ENCODE results near the gene ZNF335. TPM values are rescaled to one million over a fixed set of nuclear protein-coding genes. Genes with fewer than 3 reads are reported as not detected.

The ZNF335 gene
- total and polyA plus RNA-seq, 2 of the 13 experiments (the other 11 are each of a cell fraction or from before 2014, with no cell fraction given), result 9.7 to 13.7 TPM

DNA sequence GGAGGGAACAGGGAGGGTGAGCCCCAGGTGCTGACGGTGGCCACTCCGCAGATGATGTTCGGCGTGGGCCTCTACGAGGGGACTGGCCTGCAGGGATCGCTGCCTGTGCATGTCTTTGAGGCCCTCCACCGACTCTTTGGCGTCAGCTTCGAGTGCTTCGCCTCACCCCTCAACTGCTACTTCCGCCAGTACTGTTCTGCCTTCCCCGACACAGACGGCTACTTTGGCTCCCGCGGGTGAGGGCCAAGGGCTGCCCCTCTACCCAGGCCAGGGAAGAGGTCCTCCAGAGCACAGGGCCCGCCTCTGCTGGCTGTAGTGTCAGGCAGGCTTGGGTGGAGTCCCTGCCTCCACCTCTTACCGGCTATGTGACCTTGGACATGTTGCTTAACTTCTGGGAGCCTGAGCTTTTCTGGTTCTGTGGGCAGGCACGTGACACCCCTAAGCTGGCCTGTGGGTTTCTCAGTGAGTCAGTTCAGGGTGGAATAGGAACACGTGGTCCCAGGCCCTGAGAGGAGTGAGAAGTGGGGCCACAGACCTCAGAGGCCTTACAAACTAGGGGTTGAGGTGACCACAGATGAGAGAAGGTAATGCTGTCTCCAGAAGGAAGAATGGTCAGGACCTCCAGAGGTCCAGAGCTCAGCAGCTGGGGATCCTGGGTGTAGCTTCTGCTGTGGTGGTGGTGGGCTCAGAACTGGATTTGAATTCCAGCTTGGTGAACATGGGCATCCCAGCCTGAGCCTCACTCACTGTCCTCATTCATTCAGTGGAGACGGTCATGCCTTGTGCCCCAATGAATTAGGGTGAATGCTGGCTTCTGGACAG lies 25.6 kb downstream of the ZNF335 start (continued):
- TF ChIP-seq ZFAT (CRISPR knock-in tag; conservative IDR thresholded peaks at IDR 0.05) (no peak), HNRNPH1 (optimal IDR thresholded peaks at IDR 0.05; ENCODE audit: low read depth, low read length) (no peak), SRSF9 (IDR thresholded peaks at IDR 0.05; ENCODE audit: borderline replicate concordance, insufficient read depth, low read depth, low read length, poor library complexity, severe bottlenecking) (no peak), MED1 (CRISPR knock-in tag; IDR thresholded peaks at IDR 0.05) (peak; percentile 91), ZBTB1 (CRISPR knock-in tag; IDR thresholded peaks at IDR 0.05; ENCODE audit: borderline replicate concordance) (no peak), ATM (IDR thresholded peaks at IDR 0.05; ENCODE audit: borderline replicate concordance) (no peak), SCMH1 (CRISPR knock-in tag; IDR thresholded peaks at IDR 0.05; ENCODE audit: borderline replicate concordance) (no peak), RXRA (CRISPR knock-in tag; IDR thresholded peaks at IDR 0.05) (peak; percentile 60; the same call in 1 of the 2 replicates), KLF9 (CRISPR knock-in tag; IDR thresholded peaks at IDR 0.05; ENCODE audit: low read depth) (peak; percentile 94), FOSL2 (CRISPR knock-in tag; IDR thresholded peaks at IDR 0.05) (peak; percentile 92), RAD51 (IDR thresholded peaks at IDR 0.05; ENCODE audit: borderline replicate concordance) (peak; percentile 96), ZNF251 (CRISPR knock-in tag; IDR thresholded peaks at IDR 0.05) (no peak)
- TF ChIP-seq, protein P1, sequence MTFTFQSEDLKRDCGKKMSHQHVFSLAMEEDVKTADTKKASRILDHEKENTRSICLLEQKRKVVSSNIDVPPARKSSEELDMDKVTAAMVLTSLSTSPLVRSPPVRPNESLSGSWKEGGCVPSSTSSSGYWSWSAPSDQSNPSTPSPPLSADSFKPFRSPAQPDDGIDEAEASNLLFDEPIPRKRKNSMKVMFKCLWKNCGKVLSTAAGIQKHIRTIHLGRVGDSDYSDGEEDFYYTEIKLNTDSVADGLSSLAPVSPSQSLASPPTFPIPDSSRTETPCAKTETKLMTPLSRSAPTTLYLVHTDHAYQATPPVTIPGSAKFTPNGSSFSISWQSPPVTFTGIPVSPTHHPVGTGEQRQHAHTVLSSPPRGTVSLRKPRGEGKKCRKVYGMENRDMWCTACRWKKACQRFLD (CRISPR knock-in tag; IDR thresholded peaks at IDR 0.05; ENCODE audit: borderline replicate concordance), result no peak
- TF ChIP-seq, protein P2, sequence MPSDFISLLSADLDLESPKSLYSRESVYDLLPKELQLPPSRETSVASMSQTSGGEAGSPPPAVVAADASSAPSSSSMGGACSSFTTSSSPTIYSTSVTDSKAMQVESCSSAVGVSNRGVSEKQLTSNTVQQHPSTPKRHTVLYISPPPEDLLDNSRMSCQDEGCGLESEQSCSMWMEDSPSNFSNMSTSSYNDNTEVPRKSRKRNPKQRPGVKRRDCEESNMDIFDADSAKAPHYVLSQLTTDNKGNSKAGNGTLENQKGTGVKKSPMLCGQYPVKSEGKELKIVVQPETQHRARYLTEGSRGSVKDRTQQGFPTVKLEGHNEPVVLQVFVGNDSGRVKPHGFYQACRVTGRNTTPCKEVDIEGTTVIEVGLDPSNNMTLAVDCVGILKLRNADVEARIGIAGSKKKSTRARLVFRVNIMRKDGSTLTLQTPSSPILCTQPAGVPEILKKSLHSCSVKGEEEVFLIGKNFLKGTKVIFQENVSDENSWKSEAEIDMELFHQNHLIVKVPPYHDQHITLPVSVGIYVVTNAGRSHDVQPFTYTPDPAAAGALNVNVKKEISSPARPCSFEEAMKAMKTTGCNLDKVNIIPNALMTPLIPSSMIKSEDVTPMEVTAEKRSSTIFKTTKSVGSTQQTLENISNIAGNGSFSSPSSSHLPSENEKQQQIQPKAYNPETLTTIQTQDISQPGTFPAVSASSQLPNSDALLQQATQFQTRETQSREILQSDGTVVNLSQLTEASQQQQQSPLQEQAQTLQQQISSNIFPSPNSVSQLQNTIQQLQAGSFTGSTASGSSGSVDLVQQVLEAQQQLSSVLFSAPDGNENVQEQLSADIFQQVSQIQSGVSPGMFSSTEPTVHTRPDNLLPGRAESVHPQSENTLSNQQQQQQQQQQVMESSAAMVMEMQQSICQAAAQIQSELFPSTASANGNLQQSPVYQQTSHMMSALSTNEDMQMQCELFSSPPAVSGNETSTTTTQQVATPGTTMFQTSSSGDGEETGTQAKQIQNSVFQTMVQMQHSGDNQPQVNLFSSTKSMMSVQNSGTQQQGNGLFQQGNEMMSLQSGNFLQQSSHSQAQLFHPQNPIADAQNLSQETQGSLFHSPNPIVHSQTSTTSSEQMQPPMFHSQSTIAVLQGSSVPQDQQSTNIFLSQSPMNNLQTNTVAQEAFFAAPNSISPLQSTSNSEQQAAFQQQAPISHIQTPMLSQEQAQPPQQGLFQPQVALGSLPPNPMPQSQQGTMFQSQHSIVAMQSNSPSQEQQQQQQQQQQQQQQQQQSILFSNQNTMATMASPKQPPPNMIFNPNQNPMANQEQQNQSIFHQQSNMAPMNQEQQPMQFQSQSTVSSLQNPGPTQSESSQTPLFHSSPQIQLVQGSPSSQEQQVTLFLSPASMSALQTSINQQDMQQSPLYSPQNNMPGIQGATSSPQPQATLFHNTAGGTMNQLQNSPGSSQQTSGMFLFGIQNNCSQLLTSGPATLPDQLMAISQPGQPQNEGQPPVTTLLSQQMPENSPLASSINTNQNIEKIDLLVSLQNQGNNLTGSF (CRISPR knock-in tag; IDR thresholded peaks at IDR 0.05), result 0 out of 2 replicates have a peak, but pooled peaks have one; percentile 72
- TF ChIP-seq, protein P3, sequence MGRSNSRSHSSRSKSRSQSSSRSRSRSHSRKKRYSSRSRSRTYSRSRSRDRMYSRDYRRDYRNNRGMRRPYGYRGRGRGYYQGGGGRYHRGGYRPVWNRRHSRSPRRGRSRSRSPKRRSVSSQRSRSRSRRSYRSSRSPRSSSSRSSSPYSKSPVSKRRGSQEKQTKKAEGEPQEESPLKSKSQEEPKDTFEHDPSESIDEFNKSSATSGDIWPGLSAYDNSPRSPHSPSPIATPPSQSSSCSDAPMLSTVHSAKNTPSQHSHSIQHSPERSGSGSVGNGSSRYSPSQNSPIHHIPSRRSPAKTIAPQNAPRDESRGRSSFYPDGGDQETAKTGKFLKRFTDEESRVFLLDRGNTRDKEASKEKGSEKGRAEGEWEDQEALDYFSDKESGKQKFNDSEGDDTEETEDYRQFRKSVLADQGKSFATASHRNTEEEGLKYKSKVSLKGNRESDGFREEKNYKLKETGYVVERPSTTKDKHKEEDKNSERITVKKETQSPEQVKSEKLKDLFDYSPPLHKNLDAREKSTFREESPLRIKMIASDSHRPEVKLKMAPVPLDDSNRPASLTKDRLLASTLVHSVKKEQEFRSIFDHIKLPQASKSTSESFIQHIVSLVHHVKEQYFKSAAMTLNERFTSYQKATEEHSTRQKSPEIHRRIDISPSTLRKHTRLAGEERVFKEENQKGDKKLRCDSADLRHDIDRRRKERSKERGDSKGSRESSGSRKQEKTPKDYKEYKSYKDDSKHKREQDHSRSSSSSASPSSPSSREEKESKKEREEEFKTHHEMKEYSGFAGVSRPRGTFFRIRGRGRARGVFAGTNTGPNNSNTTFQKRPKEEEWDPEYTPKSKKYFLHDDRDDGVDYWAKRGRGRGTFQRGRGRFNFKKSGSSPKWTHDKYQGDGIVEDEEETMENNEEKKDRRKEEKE (IDR thresholded peaks at IDR 0.05), result no peak
- TF ChIP-seq, protein P4, sequence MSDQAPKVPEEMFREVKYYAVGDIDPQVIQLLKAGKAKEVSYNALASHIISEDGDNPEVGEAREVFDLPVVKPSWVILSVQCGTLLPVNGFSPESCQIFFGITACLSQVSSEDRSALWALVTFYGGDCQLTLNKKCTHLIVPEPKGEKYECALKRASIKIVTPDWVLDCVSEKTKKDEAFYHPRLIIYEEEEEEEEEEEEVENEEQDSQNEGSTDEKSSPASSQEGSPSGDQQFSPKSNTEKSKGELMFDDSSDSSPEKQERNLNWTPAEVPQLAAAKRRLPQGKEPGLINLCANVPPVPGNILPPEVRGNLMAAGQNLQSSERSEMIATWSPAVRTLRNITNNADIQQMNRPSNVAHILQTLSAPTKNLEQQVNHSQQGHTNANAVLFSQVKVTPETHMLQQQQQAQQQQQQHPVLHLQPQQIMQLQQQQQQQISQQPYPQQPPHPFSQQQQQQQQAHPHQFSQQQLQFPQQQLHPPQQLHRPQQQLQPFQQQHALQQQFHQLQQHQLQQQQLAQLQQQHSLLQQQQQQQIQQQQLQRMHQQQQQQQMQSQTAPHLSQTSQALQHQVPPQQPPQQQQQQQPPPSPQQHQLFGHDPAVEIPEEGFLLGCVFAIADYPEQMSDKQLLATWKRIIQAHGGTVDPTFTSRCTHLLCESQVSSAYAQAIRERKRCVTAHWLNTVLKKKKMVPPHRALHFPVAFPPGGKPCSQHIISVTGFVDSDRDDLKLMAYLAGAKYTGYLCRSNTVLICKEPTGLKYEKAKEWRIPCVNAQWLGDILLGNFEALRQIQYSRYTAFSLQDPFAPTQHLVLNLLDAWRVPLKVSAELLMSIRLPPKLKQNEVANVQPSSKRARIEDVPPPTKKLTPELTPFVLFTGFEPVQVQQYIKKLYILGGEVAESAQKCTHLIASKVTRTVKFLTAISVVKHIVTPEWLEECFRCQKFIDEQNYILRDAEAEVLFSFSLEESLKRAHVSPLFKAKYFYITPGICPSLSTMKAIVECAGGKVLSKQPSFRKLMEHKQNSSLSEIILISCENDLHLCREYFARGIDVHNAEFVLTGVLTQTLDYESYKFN (CRISPR knock-in tag; conservative IDR thresholded peaks at IDR 0.05), result peak; percentile 86

Data from HepG2 (cell line).